Ammon's horn (tissue), 1 donor: ENCODE results near the gene ATP5MK.
"Not testable (repeated sequence)": the region's sequence is repeated elsewhere in the genome, so short reads cannot be mapped to it uniquely, and the experiment has no call there.

Experiments
- DNase-seq: peaks from one replicate; pipeline ENCODE4 v3.0.0-alpha.2; 2016; ENCODE audit warnings: low spot score

The ATP5MK gene

DNA sequence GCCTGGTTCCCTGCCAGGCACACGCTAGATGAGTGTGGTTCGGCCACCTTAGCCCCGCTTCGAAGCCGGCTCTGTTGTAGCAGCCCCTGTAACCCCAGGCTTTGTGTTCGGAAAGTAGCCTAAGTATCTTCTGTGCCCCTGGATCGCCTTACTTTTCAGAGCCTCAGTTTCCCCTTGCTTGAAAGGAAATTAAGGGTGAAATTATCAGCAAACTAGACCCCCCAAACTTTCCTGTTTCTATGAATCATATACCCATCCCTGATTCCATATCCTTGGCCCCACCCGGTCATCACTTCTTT lies 463 bp upstream of the ATP5MK start:
- DNase-seq: no peak

DNA sequence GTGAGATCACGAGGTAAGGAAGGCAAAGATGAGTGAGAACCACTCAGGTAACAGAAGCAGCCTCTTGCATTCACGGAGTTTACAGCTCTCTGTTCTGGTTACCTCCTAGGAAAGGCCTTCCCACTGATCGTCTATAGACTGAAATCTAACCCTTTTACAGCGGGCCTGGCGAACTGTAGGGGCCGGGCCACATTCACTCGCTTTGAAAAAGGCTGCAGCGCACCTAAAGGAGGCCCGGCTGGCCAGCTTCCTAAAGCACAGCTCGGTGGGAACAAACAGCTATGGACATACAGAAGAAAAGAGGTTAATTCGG lies 565 bp downstream of the ATP5MK start:
- DNase-seq: no peak

DNA sequence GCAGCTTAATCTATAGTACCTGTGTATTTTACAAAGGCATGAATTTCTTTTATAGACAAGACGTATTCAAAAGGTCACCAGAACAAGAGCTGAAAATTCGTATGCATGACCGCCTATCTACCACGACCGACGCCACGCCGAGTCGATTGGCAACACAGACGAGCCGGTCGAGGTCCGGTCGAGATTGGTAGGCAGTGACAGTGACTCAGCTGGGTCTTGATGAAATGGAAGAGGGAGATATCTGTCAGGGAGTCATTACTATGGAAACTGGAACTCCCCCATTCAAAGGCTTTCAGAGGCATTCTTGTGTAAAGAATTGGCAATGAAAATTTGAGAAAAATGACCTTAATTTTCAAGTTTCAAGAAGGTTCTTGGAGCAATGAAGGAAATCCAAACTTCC lies 2.1 kb downstream of the ATP5MK start:
- no peak for DNase-seq

DNA sequence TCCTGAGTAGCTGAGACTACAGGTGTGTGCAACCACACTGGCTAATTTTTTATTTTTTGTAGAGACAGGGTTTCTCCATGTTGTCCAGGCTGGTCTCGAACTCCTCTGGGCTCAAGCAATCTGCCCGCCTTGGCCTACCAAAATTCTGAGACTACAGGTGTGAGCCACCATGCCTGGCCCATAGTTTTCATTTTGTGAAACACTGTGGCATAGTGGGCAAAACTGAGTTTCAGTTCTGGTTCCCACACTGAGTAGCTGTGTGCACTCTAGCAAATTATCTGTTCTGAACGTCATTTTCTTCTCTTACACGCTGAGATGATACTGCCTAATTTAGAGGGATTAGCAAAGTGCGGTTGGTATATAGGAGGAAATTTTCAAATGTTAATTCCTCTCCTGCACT lies 13.5 kb downstream of the ATP5MK start:
- DNase-seq: no peak

DNA sequence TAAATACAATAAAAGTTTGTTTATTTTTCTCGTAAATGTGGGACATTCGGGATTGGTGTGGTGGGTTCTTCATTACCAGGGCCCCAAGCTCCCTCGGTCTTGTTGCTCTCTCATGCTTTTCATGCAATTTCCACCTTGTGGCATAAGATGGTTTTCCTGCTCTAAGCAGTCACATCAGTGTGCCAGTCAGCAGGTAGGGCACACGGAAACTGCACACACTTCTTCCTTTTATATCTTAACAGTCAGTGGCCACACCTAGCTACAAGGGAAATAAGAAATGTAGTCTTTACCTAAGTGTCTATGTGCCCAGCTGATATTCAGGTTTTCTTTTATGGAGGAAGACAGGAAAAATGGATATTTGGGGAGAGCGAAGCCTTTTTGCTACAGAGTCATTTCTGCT lies 22.0 kb downstream of the ATP5MK start:
- no peak for DNase-seq

DNA sequence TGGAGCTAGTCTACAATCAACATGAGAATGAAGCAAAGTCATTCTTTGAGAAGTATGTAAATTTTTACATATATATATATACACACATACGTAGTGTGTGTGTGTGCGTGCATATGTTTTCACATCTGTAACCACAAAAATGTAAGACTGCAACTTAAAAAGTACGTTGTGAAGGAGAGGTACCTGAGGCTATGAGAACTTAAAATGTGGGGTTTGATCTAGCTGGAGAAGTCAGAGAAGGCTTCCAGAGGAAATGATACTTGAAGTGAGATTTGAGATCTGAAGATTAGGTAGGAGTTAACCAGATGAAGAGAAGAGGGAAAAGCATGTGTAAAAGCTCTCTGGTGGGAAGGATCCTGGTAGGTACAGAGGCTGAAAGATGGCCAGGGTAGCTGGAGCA lies 22.7 kb downstream of the ATP5MK start:
- no peak for DNase-seq

DNA sequence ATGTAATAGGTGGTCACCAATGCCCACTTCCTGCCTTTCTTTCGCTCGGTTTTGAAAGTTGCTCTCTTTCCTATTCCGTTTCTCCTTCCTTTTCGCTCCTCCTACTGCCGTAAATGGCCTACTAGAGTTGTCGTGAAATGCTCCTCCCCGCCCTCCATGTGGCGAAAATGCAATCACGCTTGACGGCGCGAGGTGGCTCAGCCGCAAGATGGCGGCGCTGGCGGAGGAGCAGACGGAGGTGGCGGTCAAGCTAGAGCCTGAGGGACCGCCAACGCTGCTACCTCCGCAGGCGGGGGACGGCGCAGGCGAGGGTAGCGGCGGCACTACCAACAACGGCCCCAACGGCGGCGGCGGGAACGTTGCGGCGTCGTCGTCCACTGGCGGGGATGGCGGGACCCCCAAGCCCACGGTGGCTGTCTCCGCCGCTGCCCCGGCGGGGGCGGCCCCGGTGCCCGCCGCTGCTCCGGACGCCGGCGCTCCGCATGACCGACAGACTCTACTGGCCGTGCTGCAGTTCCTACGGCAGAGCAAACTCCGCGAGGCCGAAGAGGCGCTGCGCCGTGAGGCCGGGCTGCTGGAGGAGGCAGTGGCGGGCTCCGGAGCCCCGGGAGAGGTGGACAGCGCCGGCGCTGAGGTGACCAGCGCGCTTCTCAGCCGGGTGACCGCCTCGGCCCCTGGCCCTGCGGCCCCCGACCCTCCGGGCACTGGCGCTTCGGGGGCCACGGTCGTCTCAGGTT lies 28.3 kb downstream of the ATP5MK start, which contains the start of gene TAF5:
TSS of gene TAF5 (plus strand) at position 195 of the 737 bp plus-strand sequence. CDS start at position 209, 14 bp downstream.
- peak; percentile 97 for DNase-seq

DNA sequence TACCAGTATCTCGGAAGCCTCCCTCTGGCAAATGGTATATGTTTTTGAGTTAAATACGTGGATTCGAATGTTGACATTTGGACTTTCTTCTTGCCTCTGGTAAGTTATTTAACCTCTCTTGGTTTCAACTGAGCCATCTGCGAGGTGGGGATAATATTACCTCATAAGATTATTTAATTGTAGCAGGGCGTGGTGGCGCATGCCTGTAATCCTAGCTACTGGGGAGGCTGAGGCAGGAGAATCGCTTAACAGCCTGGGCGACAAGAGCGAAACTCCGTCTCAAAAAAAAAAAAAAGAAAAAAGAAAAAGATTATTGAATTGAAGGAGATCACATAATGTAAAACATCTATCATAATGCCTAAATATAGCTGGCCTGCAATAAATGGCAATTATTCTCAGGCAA lies 28.9 kb downstream of the ATP5MK start:
- peak; percentile 2 for DNase-seq

DNA sequence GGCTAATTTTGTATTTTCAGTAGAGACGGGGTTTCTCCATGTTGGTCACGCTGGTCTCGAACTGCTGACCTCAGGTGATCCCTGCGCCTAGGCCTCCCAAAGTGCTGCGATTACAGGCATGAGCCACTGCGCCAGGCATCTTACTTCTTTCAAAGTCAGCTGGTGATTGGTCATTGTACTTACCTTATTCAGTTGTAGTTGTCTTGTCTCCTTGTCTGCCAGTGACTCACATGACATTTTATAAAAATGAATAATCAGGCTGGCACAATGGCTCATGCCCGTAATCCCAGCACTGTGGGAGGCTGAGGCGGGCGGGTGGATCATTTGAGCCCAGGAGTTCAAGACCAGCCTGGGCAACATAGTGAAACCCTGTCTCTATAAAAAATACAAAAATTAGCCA lies 35.5 kb downstream of the ATP5MK start:
- not testable (repeated sequence) for DNase-seq

DNA sequence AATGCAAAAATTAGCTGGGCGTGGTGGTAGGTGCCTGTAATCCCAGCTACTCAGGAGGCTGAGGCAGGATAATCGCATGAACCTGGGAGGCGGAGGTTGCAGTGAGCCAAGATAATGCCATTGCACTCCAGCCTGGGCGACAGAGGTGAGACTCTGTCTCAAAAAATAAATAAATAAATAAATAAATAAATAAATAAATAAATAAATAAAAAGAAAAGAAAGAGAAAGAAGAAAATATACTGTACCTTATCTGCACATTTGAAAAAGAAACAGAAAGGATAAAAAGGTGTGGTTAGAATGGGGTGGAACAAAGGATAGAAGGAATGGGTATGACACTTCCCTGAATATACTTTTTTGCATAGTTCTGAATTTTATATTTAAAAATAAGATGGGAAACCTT lies 36.8 kb downstream of the ATP5MK start:
- not testable (repeated sequence) for DNase-seq

DNA sequence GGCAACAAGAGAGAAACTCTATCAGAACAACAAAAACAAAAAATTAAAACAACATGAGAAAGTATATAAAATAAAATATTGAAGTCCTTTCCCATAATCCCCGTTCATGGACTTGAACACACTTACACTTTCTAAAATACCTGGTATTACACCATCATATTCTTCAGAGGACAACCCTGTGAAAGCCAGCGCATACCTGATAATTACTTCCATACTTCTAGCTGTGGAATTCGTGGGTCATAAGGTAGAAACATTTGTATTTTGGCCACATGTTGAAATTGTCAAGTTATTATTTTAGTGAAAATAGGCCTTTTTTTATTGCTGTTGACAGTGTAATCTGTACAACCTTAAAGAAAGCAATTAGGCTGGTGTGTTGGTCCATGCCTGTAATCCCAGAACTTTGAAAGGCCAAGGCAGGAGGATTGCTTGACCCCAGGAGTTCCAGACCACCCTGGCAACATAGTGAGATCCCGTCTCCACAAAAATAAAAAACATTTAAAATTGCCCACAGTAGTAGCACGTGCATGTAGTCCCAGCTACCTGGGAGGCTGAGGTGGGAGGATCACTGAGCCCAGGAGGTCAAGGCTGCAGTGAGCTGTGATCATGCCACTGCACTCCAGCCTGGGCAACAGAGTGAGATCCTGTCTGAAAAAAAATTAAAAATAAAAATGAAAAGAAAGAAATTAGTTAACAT lies 40.2 kb downstream of the ATP5MK start:
- DNase-seq: no peak

DNA sequence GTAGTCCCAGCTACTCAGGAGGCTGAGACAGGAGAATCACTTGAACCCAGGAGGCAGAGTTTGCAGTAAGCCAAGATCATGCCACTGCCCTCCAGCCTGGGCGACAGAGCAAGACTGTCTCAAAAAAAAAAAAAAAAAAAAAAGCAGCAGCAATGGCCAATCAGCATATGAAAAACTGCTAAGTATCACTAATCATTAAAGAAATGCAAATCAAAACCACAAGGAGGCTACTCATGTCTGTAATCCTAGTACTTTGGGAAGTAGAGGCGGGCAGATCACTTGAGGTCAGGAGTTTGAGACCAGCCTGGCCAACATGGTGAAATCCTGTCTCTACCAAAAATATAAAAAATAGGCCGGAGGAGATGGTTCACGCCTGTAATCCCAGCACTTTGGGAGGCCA lies 41.7 kb downstream of the ATP5MK start:
- DNase-seq: not testable (repeated sequence)

DNA sequence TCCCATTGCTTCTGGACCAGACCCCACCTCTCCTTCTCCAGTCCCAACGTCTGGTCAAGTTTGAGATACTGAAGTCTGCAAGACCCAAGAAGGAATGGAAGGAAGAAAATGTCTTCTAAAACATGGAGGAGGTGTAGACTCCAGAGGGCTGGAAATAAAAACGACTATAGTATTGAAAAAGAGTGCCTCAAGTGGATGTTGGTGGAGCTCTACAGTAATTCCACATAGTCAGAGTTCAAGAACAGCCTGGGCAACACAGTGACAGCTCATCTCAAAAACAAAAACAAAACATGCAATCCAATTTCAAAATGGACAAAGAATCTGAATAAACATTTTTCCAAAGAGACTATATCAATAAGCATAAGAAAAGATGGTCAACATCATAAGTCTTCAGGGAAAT lies 43.0 kb downstream of the ATP5MK start:
- no peak for DNase-seq

DNA sequence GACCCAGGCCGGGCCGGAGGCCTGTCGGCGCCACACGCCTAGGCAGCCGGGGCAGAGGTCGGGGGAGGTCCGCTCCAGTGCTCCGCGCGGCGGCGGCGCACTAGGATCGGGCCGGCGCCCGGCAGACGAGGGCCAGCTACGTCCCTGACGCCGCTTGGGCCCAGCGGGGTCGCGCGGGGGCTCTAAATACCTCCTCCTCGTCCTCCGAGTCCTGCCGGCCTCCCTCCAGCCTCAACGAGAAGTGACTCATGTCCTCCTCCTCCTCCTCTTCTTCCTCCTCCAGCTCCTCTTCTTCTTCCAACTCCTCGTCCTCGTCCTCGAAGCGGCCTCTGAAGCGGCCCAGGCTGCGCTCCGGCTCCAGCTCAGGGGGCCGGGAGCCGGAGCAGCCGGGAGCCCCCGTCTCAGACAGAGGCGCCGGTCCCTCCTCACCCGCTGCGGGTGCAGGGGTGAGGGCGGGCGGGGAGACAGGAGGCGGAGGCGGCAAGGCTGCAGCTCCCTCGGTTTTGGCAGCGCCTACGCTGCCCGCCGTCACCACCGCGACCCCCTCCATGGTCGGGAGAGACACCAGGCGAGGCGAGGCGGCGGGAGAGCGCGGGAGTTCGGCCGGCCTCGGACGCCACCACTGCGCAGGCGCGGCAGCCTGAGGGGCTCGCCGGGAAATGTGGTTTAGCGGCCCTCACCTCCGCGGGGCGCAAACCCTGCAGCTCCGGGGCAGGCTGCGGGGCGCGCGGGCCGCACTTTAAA lies 45.6 kb downstream of the ATP5MK start, which contains the start of gene PCGF6:
TSS of gene PCGF6 (minus strand) at position 624 of the 744 bp plus-strand sequence. CDS start at position 550, 74 bp downstream.
- DNase-seq: peak; percentile 84

DNA sequence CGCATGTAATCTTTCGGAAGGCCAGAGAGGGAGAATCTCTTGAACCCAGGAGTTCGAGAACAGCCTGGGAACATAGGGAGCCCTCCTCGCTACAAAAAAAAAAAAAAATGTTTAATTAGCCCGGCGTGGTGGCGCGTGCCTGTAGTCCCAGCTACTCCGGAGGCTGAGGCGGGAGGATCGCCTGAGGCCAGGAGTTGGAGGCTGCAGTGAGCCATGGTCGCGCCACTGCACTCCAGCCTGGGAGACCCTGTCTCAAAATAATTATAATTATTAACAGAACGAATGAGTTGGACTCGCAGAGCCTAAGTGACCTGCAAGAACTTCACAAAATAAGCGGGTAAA lies 46.1 kb downstream of the ATP5MK start:
- no peak for DNase-seq
